Pulmonary artery endothelial cell (primary cell): ENCODE measurements around the gene FAM170B. TPM values are rescaled to one million over a fixed set of nuclear protein-coding genes. Genes with fewer than 3 reads are reported as not detected.

Experiments
- total RNA-seq: library from RNA; depleted of rRNA; stranded (reverse); fragments of >200 nt; gene quantifications from 2 replicates; pipeline ENCODE4 v1.2.3, GENCODE V29; 2014

Gene FAM170B
- total RNA-seq, 1 donor from 2014 or later = not detected

Other genes with a start within 250 kb of the FAM170B start
- not detected in 2 replicates for gene LRRC18, start 194.2 kb downstream of the FAM170B start, total RNA-seq
- gene VSTM4, start 18.5 kb downstream of the FAM170B start, total RNA-seq = 0.26 and 0.32 TPM in 2 replicates
- gene TMEM273, start 54.4 kb upstream of the FAM170B start, total RNA-seq = 0.78 and 1.3 TPM in 2 replicates
- not detected in 2 replicates for gene C10orf71, start 165.1 kb upstream of the FAM170B start, total RNA-seq